ENCODE measurements around the gene MAB21L4.

DNA sequence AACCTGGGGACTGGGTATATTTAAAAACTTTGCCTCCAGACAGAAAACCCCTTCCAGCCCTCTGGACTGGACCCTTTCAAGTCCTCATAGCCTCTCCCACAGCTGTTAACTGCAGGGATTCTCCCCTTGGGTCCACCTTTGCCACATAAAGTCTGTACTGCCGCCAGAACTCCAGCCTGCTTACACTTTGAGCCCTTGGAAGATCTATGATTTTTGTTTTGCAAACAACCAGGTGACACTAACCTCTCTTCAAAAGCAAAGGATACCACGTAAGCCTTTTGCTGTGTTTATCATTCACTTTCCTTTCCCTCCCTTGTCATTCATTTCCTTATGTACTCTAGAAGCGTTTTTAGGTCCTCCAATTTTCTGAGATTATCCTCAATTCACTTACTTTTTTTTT is 31.5 kb downstream of the MAB21L4 start:
- TF ChIP-seq, protein P1, sequence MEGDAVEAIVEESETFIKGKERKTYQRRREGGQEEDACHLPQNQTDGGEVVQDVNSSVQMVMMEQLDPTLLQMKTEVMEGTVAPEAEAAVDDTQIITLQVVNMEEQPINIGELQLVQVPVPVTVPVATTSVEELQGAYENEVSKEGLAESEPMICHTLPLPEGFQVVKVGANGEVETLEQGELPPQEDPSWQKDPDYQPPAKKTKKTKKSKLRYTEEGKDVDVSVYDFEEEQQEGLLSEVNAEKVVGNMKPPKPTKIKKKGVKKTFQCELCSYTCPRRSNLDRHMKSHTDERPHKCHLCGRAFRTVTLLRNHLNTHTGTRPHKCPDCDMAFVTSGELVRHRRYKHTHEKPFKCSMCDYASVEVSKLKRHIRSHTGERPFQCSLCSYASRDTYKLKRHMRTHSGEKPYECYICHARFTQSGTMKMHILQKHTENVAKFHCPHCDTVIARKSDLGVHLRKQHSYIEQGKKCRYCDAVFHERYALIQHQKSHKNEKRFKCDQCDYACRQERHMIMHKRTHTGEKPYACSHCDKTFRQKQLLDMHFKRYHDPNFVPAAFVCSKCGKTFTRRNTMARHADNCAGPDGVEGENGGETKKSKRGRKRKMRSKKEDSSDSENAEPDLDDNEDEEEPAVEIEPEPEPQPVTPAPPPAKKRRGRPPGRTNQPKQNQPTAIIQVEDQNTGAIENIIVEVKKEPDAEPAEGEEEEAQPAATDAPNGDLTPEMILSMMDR (IDR thresholded peaks at IDR 0.05) = no peak
- TF ChIP-seq POLR2AphosphoS5 (IDR thresholded peaks at IDR 0.05; ENCODE audit: low read depth, low read length) (no peak), TCF7L2 (IDR thresholded peaks at IDR 0.05; ENCODE audit: low read depth, low read length) (no peak), SIN3A (IDR thresholded peaks at IDR 0.05; ENCODE audit: borderline replicate concordance, insufficient read depth, low read depth, low read length) (no peak)
- TF ChIP-seq, protein P2, sequence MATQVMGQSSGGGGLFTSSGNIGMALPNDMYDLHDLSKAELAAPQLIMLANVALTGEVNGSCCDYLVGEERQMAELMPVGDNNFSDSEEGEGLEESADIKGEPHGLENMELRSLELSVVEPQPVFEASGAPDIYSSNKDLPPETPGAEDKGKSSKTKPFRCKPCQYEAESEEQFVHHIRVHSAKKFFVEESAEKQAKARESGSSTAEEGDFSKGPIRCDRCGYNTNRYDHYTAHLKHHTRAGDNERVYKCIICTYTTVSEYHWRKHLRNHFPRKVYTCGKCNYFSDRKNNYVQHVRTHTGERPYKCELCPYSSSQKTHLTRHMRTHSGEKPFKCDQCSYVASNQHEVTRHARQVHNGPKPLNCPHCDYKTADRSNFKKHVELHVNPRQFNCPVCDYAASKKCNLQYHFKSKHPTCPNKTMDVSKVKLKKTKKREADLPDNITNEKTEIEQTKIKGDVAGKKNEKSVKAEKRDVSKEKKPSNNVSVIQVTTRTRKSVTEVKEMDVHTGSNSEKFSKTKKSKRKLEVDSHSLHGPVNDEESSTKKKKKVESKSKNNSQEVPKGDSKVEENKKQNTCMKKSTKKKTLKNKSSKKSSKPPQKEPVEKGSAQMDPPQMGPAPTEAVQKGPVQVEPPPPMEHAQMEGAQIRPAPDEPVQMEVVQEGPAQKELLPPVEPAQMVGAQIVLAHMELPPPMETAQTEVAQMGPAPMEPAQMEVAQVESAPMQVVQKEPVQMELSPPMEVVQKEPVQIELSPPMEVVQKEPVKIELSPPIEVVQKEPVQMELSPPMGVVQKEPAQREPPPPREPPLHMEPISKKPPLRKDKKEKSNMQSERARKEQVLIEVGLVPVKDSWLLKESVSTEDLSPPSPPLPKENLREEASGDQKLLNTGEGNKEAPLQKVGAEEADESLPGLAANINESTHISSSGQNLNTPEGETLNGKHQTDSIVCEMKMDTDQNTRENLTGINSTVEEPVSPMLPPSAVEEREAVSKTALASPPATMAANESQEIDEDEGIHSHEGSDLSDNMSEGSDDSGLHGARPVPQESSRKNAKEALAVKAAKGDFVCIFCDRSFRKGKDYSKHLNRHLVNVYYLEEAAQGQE (IDR thresholded peaks at IDR 0.05; ENCODE audit: insufficient read depth in 1 of 2, low read depth in 2 of 2, low read length in 1 of 2) = no peak
